DOHH2 (cell line): ENCODE measurements around the gene ADGRB3.

Experiments used
- EZH2phosphoT487 ChIP-seq: fragments of 200-600 bp; sonication (generic); IDR thresholded peaks from 2 replicates; pipeline ENCODE4 v1.6.1; 2017; ENCODE audit warnings: borderline replicate concordance, mild to moderate bottlenecking, antibody characterized with exemption, low read length, moderate library complexity, mixed read lengths
- TF ChIP-seq, protein P1 (sequence below): fragments of 200-600 bp; sonication (generic); IDR thresholded peaks from one replicate; pipeline ENCODE4 v1.5.1; 2014; ENCODE audit warnings: antibody characterized with exemption, mild to moderate bottlenecking, low read depth, low read length; ENCODE audit not compliant: poor library complexity, severe bottlenecking

DNA sequence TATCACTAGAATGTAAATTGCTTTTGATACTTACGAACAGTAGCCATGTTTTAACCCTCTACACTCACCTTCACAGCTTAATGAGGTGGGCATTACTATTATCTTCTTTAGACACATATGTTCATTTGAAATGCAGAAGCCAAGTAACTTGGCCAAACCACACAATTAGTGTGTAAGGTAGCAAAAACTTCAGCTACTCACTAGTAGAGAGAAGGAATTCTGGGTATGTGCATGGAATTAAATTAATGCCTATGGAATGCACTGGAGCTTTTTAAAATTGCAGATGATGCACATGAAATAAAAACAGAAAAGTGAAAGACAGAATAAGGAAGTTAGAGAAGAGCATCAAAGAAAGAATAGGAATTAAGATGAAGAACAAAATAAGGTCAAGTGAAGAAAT, 494.0 kb downstream of the ADGRB3 start:
- TF ChIP-seq, protein P1, sequence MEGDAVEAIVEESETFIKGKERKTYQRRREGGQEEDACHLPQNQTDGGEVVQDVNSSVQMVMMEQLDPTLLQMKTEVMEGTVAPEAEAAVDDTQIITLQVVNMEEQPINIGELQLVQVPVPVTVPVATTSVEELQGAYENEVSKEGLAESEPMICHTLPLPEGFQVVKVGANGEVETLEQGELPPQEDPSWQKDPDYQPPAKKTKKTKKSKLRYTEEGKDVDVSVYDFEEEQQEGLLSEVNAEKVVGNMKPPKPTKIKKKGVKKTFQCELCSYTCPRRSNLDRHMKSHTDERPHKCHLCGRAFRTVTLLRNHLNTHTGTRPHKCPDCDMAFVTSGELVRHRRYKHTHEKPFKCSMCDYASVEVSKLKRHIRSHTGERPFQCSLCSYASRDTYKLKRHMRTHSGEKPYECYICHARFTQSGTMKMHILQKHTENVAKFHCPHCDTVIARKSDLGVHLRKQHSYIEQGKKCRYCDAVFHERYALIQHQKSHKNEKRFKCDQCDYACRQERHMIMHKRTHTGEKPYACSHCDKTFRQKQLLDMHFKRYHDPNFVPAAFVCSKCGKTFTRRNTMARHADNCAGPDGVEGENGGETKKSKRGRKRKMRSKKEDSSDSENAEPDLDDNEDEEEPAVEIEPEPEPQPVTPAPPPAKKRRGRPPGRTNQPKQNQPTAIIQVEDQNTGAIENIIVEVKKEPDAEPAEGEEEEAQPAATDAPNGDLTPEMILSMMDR = no peak
- no peak for TF ChIP-seq EZH2phosphoT487
